ENCODE results near the gene DEXI.

DNA sequence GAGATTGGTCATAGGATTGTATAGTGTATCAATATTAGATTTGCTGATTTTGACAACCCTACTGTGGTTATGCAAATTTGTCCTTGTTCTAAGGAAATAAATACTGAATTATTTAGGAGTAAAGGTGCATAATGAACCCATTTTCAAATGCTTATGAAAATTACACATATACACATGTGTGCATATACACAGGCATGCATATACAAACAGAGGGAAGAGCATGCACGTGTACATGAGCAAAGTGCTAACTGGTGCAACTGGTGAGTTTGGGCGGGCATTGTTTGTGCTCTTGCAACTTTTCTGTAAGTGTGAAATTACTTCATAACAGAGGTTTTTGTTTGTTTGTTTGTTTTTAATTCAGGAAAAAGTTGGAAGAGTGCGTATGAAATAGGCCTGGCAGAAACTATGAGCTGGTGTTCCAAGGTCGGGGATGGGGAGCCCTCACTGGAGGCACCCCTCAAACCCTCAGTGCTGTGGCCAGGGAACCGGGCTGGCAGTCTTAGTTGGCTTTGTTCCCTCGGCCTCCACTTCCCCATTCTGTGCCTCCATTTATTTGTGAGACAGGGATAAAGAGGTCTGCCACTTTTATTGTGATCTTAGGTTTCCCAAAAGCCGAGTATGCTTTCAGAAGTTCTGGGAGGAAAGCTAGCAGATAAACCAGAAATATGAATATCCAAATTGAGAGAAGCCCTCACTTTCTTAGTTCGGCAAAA, 5.8 kb downstream of the DEXI start:
- TF ChIP-seq, protein P1, sequence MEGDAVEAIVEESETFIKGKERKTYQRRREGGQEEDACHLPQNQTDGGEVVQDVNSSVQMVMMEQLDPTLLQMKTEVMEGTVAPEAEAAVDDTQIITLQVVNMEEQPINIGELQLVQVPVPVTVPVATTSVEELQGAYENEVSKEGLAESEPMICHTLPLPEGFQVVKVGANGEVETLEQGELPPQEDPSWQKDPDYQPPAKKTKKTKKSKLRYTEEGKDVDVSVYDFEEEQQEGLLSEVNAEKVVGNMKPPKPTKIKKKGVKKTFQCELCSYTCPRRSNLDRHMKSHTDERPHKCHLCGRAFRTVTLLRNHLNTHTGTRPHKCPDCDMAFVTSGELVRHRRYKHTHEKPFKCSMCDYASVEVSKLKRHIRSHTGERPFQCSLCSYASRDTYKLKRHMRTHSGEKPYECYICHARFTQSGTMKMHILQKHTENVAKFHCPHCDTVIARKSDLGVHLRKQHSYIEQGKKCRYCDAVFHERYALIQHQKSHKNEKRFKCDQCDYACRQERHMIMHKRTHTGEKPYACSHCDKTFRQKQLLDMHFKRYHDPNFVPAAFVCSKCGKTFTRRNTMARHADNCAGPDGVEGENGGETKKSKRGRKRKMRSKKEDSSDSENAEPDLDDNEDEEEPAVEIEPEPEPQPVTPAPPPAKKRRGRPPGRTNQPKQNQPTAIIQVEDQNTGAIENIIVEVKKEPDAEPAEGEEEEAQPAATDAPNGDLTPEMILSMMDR (IDR thresholded peaks at IDR 0.05), result no peak
- TF ChIP-seq POLR2A (IDR thresholded peaks at IDR 0.05), result no peak
- TF ChIP-seq POLR2AphosphoS5 (IDR thresholded peaks at IDR 0.05), result no peak
- no peak for TF ChIP-seq EP300 (IDR thresholded peaks at IDR 0.05)
